Limb (tissue), 2 donors: Measurements from ENCODE around the gene CRMP1.

ENCODE experiments used
- DNase-seq, 2 donors: peaks; one replicate each; pipeline ENCODE4 v3.0.0-alpha.2; 2016; ENCODE audit errors: extremely low spot score in 2 of 2

The CRMP1 gene

DNA sequence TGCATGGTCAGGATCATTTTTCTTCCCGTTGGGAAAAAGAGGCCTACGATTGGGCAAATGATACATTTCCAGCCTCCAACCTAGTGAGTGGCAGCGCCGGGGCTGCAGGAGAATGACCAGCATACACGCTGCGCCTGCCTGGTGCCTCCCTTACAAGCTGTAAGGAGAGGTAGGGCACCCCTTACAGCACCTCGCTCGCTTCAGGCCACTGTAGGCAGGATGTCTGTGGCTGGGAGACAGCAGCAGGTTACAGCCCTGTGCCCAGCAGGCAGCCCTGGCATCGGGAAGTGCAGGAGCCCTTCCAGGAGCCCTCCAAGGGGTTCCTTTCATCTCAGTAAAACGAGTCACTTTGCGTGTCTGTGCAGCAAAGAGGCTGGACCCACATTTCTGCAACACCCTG, 93.5 kb downstream of the CRMP1 start:
- DNase-seq = peak in 1 of 2 donors; percentile 12

DNA sequence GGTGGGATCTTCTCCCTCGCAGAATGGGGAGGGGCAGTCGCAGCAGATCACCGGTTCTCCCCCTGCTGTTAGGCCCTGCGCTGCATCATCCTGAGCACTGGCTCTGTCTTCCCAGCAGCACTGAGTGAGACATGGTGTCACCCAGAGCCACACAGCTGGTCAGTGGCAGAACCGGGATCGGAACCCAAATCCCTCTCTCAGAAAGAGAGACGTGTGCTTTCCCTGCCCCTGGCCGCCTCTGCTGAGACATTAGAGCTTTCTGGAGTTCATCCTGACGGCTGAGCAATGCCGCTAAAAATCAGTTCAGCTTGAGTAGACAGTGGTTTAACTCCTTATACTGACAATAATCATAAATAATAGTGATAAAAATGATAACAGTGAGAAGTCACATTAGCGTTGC, 93.9 kb downstream of the CRMP1 start:
- DNase-seq = peak in 1 of 2 donors; percentile 16

DNA sequence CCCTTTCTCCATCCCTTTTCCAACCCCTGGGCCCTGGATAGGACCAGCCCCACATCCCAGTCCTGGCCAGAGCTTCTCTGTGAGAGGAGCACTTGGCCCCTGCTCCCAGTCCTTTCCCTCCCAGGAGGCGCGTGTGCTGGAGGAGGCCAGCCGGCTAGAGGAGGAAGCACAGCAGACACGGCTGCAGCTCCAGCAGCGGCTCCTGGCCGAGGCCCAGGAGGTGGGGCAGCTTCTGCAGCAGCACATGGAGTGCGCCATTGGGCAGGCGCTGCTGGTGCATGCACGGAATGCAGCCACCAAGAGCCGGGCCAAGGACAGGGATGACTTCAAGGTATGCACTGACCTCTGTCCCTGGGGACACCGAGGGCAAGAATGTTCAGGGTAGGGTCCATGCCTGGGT, 94.4 kb downstream of the CRMP1 start:
- peak in 1 of 2 donors; percentile 12 for DNase-seq

DNA sequence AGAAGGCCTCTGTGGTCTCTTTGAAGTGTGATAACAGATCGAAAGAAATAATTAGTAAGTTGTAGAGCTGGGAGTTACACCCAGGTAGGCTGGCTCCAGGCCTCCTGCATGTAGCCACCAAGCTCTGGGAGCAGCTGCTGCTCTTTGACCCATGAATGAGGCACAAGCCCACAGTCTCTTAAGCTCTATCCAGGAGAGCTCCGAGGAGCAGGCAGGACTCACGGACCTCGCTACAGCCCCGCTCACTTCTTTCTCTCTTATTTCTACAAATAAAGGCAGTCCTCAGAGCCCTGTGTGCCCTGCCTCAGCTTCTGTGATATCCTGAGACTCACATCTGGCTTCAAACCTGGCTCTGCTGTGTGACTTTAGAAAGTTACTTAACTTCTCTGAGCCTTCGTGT, 95.0 kb downstream of the CRMP1 start:
- DNase-seq = no peak

DNA sequence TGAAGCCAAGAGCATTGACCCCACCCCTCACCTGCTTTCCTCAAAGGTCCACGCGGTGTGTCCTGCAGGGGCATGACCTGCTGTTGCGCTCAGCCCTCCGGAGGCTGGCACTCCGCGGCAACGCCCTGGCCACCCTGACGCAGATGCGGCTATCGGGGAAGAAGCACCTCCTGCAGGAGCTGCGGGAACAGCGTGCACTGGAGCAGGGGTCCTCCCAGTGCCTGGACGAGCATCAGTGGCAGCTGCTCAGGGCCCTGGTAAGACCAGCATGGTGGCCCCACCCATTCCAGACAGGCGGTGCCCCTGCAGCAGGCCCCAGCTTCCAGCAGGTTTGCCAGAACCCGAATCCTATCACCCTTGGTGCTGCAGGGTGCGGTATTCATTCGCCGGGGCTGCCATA, 95.9 kb downstream of the CRMP1 start:
- DNase-seq = peak in 1 of 2 donors; percentile 18

DNA sequence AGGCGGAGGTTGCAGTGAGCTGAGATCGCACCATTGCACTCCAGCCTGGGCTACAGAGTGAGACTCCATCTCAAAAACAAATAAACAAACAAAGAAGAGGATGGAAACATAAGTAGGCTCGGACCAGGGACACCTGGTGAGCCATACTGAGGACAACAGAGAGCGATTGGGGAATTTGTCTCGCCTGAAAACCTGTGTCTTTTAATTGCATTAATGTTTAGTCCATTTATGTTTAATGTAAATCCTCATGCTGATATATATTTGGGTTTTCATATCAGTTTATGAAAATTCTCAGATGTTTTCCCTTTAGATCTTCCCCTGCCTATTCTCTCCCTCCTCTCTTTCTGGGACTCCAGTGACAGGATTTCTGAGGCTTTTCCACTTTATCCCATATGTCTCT, 97.3 kb downstream of the CRMP1 start:
- no peak for DNase-seq

DNA sequence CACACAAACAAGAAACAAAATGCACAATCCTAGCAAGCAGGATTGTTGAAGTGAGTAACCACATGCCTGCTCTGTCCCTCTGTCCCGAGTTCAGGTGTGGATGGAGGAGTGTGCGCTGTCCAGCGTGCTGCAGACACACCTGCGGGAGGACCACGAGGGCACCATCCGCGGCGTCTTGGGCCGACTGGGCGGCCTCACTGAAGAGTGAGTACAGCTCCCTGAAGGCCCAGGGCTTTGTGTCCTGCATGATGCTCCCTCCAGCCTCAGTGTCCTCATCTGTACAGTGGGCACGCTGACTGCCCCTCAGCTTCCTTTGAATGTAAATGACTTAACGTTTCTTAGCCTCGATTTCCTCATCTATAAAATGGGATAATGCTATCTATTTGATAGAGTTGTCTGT, 99.4 kb downstream of the CRMP1 start:
- peak in 1 of 2 donors; percentile 11 for DNase-seq

DNA sequence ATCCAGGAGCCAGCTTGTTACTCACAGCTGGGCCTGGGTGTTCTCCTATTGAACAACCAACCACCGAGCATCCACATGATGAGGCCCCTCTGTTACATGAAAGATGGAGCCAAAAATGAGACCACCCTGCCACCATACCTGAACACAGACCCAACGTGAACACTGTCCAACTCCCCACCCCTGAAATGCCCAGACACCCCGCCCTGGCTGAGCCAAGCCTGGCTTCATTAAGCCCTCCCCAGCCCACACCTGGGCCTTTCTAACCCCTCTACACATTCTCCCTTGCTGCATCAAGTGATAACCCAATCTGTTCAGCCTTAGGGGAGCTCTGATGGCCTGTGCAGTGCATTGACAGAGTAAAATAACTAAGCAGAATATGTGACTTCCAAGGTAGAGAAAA, 101.2 kb downstream of the CRMP1 start:
- no peak for DNase-seq

DNA sequence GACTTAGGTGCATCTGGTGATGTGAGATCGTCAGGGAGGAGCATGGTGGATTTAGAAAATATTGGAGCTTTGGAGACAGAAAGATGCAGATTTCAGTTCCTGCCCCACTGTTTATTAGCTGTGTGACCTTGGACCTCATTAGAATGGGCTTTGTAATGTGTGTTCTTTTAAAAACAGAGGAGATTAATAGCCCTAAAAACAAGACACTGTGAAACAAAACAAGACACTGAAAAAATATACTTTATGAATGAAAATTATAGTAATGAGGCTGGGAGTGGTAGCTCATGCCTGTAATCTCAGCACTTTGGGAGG, 102.4 kb downstream of the CRMP1 start:
- DNase-seq = no peak

DNA sequence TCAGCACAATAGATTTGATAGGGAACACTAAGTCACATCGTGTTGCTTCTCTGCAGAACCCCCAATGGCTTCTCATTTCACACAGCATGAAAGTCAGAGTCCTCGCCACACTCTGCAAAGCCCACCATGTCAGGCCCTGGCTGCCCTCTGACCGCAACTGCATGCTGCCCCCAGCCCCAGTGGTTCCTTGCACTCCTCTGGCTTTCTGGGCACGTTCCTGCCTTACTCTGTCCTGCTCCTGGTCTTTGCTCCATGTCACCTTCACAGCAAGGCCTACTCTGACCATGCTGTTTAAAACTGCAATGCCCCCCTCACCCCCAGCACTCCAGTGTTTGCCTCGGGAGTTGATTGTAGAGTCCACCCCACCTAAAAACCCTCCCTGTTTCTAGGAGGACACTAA, 103.7 kb downstream of the CRMP1 start:
- DNase-seq = no peak

DNA sequence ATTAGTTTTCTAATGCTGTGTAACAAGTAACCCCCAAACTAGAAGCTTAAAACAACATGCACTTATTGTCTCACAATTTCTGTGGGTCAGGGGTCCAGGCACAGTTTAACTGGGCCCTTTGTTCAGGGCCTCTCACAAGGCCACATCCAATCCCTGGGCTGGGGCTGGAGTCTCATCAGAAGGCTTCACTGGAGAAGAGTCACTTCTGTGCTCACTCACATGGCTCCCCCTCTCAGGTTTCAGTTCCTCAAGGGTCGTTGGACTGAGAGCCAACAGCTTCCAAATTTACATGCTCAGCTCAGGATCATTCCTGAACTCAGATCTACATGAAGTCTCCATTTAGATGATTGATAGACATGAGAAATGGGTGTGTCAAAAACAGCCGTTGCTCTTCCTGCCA, 104.7 kb downstream of the CRMP1 start:
- DNase-seq = no peak

DNA sequence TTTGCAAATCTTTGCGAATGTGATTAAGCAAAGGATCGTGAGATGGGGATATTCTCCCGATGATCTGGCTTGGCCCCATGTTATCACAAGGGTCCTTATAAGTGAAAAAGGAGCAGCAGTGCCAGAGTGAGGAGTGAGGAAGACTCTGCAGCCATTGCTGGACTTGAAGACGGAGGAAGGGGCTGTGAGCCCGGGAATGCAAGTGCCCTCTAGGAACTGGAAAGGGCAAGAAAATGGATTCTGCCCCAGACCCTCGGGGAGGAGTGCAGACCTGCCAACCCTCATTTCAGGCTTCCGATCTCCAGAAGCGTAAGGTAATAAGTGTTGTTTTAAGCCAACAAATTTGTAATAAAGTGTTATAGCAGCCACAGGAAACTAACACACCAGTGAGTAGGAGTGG, 105.6 kb downstream of the CRMP1 start:
- no peak for DNase-seq

DNA sequence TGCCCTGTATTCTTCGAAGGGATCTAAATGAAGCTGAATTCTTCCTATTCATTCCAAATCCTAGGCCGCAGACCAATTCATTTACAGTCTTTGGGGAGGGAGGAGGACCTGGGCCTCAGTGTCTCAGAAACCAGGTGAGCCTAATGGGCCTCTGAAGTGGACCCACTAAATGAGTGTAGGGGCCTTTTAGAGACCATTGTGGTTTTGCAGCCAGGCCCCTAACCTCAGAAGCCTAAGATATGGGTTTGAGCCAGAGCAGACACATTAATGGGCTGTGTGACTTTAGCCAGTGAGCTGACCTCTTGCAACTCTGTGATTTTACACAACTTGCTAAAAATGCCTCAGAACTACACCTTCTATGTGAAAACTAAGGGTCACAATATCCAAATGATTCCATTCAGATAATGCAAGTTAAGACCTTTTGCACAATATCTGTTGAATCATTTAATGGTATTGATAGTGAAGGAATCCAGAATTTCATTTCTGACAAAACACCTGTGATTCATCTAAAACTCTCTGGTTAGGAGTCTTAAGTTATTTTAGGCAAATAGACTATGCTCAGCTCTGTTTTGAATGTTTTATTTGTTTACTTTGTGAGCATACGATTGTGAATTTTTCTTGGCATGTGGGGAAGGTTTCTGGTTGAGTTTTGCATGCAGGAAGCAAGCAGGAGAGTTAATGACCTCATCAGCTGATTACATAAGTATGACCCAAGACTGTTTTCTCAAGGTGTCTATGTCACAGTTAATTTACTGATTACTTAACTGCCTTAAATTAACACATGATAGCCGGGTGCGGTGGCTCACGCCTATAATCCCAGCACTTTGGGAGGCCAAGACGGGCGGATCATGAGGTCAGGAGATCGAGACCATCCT, 106.8 kb downstream of the CRMP1 start:
- no peak for DNase-seq

DNA sequence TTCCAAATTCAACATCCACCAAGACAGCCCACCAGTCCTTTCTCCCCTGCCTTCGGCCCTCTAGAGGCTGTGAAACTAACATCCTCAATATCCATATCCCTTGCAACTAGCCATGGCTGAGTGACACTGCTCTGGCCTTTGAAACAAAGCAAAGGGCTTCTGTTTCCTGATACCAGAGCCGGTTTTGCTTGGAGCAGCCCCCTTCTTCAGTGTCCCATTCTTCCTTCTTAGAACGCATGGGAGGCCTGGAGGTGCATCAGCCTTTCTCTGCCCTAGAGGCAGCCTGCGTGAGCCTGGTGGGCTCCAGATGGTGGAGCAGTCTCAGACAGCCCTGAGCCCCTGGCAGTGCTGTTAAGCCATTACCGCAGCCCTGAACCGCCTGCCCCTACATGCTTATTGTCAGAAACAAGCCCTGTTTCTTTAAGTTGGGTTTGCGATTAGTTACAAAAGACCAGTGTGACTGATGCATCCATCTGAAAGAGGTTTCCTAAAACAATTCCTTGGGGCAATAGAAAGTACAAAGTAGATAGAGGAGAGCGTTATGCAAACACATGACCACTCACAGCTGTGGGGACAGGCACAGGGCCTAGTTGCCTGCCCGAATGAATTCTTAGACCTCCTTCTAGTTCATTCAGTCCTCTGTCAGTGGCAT, 107.8 kb downstream of the CRMP1 start:
- no peak for DNase-seq

DNA sequence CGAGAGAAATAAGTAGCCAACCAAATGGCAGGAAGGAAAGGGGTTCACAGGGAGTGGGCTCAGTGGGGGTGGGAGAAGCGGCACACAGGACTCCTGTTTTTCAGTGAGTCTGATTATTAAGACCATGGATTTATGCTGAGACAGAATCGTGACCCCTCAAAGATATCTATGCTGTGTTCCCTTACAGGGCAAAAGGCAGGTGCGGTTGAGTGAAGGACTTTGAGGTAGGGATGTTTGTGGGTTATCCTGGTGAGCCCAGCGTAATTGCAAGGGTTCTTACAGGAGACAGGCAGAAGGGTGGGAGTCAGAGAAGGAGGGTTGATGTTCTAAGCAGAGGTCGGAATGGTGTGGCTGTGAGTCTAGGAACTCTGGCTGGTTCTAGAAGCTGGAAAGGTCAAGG, 108.9 kb downstream of the CRMP1 start:
- no peak for DNase-seq

DNA sequence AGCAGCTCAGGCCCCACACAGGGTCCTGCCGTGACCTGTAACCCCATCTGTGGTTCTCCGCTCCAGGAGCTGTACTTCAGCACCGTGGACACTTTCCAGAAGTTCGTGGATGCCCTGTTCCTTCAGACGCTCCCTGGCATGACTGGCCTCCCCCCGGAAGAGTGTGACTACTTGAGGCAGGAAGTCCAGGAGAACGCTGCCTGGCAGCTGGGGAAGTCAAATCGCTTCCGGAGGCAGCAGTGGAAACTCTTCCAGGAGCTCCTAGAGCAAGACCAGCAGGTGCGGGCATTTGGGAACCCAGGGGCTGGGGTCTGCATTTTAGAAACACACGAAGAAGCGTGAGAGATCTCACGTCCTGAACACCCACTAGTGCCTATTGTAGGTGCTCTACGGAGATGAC, 109.4 kb downstream of the CRMP1 start:
- no peak for DNase-seq

DNA sequence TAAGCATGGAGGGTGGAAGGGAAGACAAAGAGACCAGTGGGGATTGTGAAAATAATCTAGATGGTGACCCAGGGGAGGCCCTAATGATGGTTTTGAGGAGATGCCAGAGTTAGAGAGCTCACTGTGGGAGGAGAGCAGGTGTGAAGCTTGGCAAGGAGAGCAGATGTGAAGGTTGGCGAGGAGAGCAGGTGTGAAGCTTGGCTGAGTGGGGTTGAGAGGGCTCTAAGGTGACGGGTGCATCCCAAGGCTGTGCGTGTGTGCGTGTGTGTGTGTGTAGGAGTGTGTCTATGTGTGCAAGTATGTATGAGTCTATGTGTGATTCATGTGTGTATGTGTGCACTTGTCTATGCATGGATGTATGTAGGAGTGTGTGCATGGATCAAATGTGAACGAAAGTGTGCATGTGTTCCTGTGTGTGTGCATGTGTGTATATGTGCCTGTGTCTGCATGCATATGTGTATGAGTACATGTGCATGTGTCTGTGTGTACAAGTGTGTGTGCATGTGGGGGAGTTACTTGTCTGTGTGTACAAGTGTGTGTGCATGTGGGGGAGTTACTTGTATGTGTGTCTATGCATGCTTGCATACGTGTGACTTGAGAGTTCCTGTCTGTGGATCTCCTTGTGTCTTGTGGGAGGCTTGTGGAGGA, 109.9 kb downstream of the CRMP1 start:
- DNase-seq = no peak

DNA sequence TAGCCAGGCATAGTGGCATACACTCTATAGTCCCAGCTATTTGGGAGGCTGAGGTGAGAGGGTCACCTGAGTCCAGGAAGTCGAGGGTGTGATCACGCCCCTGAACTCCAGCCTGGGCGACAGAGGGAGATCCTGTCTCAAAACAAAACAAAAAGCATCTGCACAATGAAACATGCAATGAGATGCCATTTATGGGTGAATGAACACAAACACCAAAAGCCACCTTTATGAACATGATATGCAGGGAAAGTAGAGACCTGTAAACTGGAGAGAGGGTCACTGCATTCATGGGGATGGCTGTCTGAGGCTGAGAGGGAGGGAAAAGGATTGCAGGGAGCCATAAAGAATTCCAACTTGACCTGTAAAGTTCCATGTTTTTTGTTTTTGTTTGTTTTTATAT, 111.2 kb downstream of the CRMP1 start:
- no peak for DNase-seq

DNA sequence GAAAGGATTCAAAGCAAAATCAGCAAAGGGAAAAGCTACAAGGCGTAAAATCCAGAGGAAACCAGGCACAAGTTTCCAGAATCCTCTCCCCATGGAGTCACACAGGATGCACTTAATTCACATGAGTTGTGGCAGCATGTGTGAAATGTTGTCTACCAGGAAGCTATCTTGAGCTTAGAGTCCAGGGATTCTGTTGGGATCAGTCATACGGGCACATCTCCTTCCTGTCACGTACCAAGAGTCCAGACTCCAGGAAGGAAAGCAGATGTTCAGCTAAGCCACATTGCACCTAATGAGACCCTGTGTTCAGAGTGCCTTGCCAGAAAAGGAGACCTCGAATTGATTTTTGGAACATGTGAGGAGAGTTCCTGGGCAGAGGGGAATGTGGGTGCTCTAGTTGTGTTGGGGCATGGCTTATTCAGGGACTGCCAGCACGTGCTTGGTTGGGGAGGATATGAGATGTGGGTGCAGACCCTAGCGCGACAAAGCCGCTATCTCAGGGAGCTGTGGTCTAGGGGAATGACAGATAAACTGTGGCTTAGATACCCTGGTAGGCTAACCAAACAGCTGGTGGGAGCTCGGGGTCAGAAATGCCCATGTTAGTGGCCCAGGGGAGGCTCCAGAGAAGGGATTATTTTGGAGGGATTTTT, 111.9 kb downstream of the CRMP1 start:
- no peak for DNase-seq

DNA sequence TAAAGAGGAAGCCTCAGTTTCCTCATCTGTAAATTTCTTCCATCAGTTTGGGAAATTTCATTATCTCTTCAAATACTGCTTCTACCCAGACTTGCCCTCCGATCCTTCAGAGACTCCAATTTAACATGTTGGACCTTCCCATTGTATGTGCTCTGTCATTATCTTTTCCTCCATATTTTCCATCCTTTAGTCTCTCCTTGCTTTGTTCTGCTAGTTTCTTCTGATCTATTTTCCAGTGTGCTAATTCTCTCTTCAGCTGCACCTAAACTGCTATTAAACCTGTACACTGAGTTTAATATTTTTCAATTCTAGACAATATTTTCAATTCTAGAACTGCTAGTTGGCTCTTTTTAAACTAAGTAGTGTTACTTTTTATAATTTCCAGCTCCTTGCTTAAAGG, 116.4 kb downstream of the CRMP1 start:
- no peak for DNase-seq

DNA sequence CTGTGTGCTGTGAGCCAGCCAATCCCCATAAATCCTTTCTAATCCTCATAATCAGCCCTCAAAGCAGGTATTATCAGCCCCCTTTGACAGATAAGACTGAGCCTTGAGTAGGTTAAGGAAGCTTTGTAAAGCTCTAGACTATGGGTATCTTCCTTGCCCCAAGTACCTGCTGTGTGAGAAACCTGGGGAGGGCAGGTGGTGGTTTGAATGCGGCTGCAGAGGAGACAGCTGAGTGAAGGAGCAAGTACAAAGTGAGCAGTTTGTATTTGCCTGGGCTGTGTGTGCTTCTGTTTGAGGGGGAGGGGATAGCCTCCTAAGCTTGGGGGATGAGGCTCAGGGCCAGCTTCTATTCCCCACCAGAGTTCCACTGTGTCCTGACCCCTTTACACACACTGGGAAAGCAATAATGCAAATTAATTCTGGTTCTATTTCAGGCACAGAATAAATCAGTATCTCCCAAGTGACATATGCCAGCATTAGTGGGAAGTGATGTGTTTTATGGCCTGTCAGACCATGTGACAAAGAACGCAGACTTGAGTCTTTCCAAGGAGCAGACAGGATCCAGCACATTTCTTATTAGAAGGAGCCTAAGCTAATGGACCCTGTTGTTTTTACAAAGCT, 118.4 kb downstream of the CRMP1 start:
- DNase-seq = peak in 1 of 2 donors; percentile 19

DNA sequence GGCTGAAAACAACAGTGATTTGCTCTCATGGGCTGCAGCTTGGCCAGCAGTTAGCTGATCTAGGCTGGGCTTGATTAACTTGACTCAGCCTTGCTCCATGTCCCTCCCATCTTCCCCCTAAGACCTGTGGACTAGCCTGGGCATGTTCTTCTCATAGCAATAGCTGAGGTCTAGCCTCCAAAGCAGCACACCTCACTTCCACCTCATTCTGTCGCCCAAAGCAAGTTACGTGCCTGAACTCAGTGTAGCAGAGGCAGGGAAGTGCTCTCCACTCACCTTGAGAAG, 119.7 kb downstream of the CRMP1 start:
- no peak for DNase-seq
